HEK293 (cell line): ENCODE measurements around the gene KCNJ9.

Experiments
- CTCF ChIA-PET: fragments of 350-600 bp; formaldehyde crosslinking; extraction: SDS; loops from one replicate; lab custom pipeline; 2021; ENCODE audit warnings: antibody characterized with exemption; lab: Yijun Ruan, JAX
- POLR2A ChIA-PET: fragments of 300-600 bp; formaldehyde crosslinking; extraction: SDS; loops from one replicate; lab custom pipeline; 2020; ENCODE audit warnings: antibody characterized with exemption, inconsistent platforms; lab: Yijun Ruan, JAX
- H3K27ac ChIP-seq: fragments of 200-500 bp; sonication (Bioruptor generic); 2 replicates; pipeline ENCODE4 v1.5.1; 2014; ENCODE audit warnings: low read depth, low read length, control low read depth, inconsistent platforms; ENCODE audit errors: extremely low read depth
- H3K36me3 ChIP-seq, 2 experiments: fragments of 200-500 bp in 1 of 2; sonication (Bioruptor generic) in 1 of 2; 1 replicate in 1 of 2; 2 replicates in 1 of 2; pipeline ENCODE4 v1.5.1; 2014 to 2017; ENCODE audit warnings: inconsistent platforms in 2 of 2, low read length in 2 of 2; ENCODE audit not compliant: control insufficient read depth in 2 of 2, insufficient read depth in 1 of 2
- H3K4me1 ChIP-seq: fragments of 200-500 bp; sonication (Bioruptor generic); 2 replicates; pipeline ENCODE4 v1.5.1; 2014; ENCODE audit warnings: mild to moderate bottlenecking, low read length, inconsistent platforms; ENCODE audit not compliant: control insufficient read depth, insufficient read depth
- H3K4me3 ChIP-seq: 2 replicates; pipeline ENCODE4 v1.5.1; 2011; ENCODE audit warnings: low read depth, mild to moderate bottlenecking, control low read depth, low read length, moderate library complexity
- H3K9me3 ChIP-seq: fragments of 200-500 bp; sonication (Bioruptor generic); 2 replicates; pipeline ENCODE4 v1.5.1; 2014; ENCODE audit warnings: low read depth, low read length, inconsistent platforms; ENCODE audit not compliant: control insufficient read depth, insufficient read depth
- HOXA7 ChIP-seq: sonication (generic); formaldehyde crosslinking; IDR thresholded peaks from 2 replicates; pipeline ENCODE4 v1.8.1; 2022; ENCODE audit warnings: missing genetic modification reagents, borderline replicate concordance
- HOXC10 ChIP-seq: sonication (generic); formaldehyde crosslinking; IDR thresholded peaks from 2 replicates; pipeline ENCODE4 v1.8.1; 2023; ENCODE audit warnings: mild to moderate bottlenecking, missing genetic modification reagents
- PRDM4 ChIP-seq: fragments of 450-650 bp; formaldehyde crosslinking; IDR thresholded peaks from 2 replicates; pipeline ENCODE4 v1.5.1; 2017; ENCODE audit warnings: missing biosample characterization, missing genetic modification characterization
- TCF7L2 ChIP-seq: IDR thresholded peaks from 2 replicates; pipeline ENCODE4 v1.6.1; 2011; ENCODE audit warnings: low read depth, mild to moderate bottlenecking, inconsistent platforms, low read length, moderate library complexity, borderline replicate concordance
- ZBTB26 ChIP-seq: fragments of 450-650 bp; formaldehyde crosslinking; optimal IDR thresholded peaks from 2 replicates; pipeline ENCODE3; 2016; ENCODE audit warnings: missing biosample characterization, mild to moderate bottlenecking, missing genetic modification characterization
- ZFP41 ChIP-seq: fragments of 450-650 bp; formaldehyde crosslinking; IDR thresholded peaks from 2 replicates; pipeline ENCODE4 v1.5.1; 2016; ENCODE audit warnings: missing biosample characterization, missing genetic modification characterization, borderline replicate concordance
- ZFP69B ChIP-seq: fragments of 450-650 bp; formaldehyde crosslinking; IDR thresholded peaks from 2 replicates; pipeline ENCODE4 v1.5.1; 2016; ENCODE audit warnings: missing biosample characterization, missing genetic modification characterization
- ZIC2 ChIP-seq: fragments of 450-650 bp; formaldehyde crosslinking; IDR thresholded peaks from 2 replicates; pipeline ENCODE4 v1.5.1; 2016; ENCODE audit warnings: missing biosample characterization, missing genetic modification characterization
- ZNF132 ChIP-seq: fragments of 450-650 bp; formaldehyde crosslinking; IDR thresholded peaks from 2 replicates; pipeline ENCODE4 v1.5.1; 2017; ENCODE audit warnings: missing biosample characterization, missing genetic modification characterization, borderline replicate concordance
- ZNF16 ChIP-seq: fragments of 450-650 bp; formaldehyde crosslinking; IDR thresholded peaks from 2 replicates; pipeline ENCODE4 v1.5.1; 2016; ENCODE audit warnings: low read depth, missing biosample characterization, missing genetic modification characterization
- ZNF239 ChIP-seq: fragments of 450-650 bp; formaldehyde crosslinking; IDR thresholded peaks from 2 replicates; pipeline ENCODE4 v1.5.1; 2016; ENCODE audit warnings: missing biosample characterization, missing genetic modification characterization
- ZNF280C ChIP-seq: fragments of 450-650 bp; formaldehyde crosslinking; IDR thresholded peaks from 2 replicates; pipeline ENCODE4 v1.5.1; 2016; ENCODE audit warnings: missing biosample characterization, missing genetic modification characterization
- ZNF426 ChIP-seq: fragments of 450-650 bp; formaldehyde crosslinking; IDR thresholded peaks from 2 replicates; pipeline ENCODE4 v1.5.1; 2017; ENCODE audit warnings: missing biosample characterization, missing genetic modification characterization, mild to moderate bottlenecking, inconsistent platforms, moderate library complexity
- ZNF433 ChIP-seq: fragments of 450-650 bp; formaldehyde crosslinking; IDR thresholded peaks from 2 replicates; pipeline ENCODE4 v1.5.1; 2016; ENCODE audit warnings: missing biosample characterization, missing genetic modification characterization, low read depth
- ZNF48 ChIP-seq: fragments of 450-650 bp; formaldehyde crosslinking; IDR thresholded peaks from 2 replicates; pipeline ENCODE4 v1.5.1; 2016; ENCODE audit warnings: missing biosample characterization, missing genetic modification characterization
- ZNF530 ChIP-seq: fragments of 450-650 bp; formaldehyde crosslinking; IDR thresholded peaks from 2 replicates; pipeline ENCODE4 v1.5.1; 2016; ENCODE audit warnings: low read depth, missing biosample characterization, missing genetic modification characterization
- ZNF548 ChIP-seq: fragments of 450-650 bp; formaldehyde crosslinking; IDR thresholded peaks from 2 replicates; pipeline ENCODE4 v1.5.1; 2016; ENCODE audit warnings: missing biosample characterization, missing genetic modification characterization
- ZNF610 ChIP-seq: fragments of 450-650 bp; formaldehyde crosslinking; IDR thresholded peaks from 2 replicates; pipeline ENCODE4 v1.5.1; 2016; ENCODE audit warnings: missing biosample characterization, missing genetic modification characterization, borderline replicate concordance
- ZNF670 ChIP-seq: fragments of 450-650 bp; formaldehyde crosslinking; IDR thresholded peaks from 2 replicates; pipeline ENCODE4 v1.5.1; 2016; ENCODE audit warnings: missing biosample characterization, missing genetic modification characterization, low read depth
- ZNF777 ChIP-seq: fragments of 450-650 bp; formaldehyde crosslinking; IDR thresholded peaks from 2 replicates; pipeline ENCODE4 v1.5.1; 2017; ENCODE audit warnings: missing biosample characterization, missing genetic modification characterization, borderline replicate concordance
- TF ChIP-seq, protein P1 (sequence below): fragments of 450-650 bp; formaldehyde crosslinking; IDR thresholded peaks from 2 replicates; pipeline ENCODE4 v1.5.1; 2016; ENCODE audit warnings: missing biosample characterization, missing genetic modification characterization

The KCNJ9 gene

GRCh38 chr1:160061369-160062229, 19.7 kb upstream of the KCNJ9 start:
- H3K36me3 ChIP-seq = no peaks in the 10 kb centered on the region
- no peak overlapping the region for H3K4me3 ChIP-seq
- no peak overlapping the region for H3K27ac ChIP-seq
- no peaks in the 10 kb centered on the region for H3K4me1 ChIP-seq
- ChIA-PET POLR2A (no interaction called here), CTCF (interaction anchor here (0.7 to 25.0 kb wide), 6 partner anchors 15 to 59 kb away, joined by 4 to 541 read pairs (median 14); partner anchors contain the start of gene KCNJ9)
- TF ChIP-seq HOXC10 (CRISPR knock-in tag) = no peak
- no peak for TF ChIP-seq ZNF610
- no peak for TF ChIP-seq PRDM4 (tag by site-specific recombination)
- TF ChIP-seq ZNF280C = no peak
- no peak for TF ChIP-seq ZNF48
- H3K9me3 ChIP-seq = no peaks in the 10 kb centered on the region

DNA sequence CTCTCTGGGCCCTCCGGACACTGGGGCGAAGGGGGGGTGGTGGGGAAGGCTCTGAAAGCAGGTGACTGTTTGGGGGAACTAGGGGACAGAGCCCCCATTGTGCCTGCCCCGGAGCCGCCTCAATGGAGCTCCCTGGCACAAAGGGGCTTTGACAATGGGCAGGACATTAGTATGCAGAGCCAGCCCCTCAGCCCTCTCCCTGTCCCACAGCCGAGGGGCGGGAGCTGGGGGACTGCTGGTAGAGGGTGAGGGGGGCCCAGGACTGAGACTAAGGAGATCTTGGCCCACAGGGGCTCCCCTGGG, 19.2 kb upstream of the KCNJ9 start:
- H3K36me3 ChIP-seq = no peaks in the 10 kb centered on the region
- H3K9me3 ChIP-seq = no peaks in the 10 kb centered on the region
- CTCF ChIA-PET = interaction anchor here (2.3 to 3.8 kb wide), 3 partner anchors 16 to 24 kb away, joined by 11 to 16 read pairs (median 15); no protein-coding TSS in a partner anchor
- POLR2A ChIA-PET = no interaction called here
- H3K27ac ChIP-seq = no peak overlapping the region
- no peak overlapping the region for H3K4me3 ChIP-seq
- no peaks in the 10 kb centered on the region for H3K4me1 ChIP-seq
- no peak for TF ChIP-seq TCF7L2
- TF ChIP-seq ZNF280C = no peak
- TF ChIP-seq ZBTB26 (tag by site-specific recombination) = no peak
- no peak for TF ChIP-seq ZNF48
- TF ChIP-seq ZNF548 (tag by site-specific recombination) = no peak
- TF ChIP-seq, protein P1, sequence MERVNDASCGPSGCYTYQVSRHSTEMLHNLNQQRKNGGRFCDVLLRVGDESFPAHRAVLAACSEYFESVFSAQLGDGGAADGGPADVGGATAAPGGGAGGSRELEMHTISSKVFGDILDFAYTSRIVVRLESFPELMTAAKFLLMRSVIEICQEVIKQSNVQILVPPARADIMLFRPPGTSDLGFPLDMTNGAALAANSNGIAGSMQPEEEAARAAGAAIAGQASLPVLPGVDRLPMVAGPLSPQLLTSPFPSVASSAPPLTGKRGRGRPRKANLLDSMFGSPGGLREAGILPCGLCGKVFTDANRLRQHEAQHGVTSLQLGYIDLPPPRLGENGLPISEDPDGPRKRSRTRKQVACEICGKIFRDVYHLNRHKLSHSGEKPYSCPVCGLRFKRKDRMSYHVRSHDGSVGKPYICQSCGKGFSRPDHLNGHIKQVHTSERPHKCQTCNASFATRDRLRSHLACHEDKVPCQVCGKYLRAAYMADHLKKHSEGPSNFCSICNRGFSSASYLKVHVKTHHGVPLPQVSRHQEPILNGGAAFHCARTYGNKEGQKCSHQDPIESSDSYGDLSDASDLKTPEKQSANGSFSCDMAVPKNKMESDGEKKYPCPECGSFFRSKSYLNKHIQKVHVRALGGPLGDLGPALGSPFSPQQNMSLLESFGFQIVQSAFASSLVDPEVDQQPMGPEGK = no peak
- no peak for TF ChIP-seq ZNF16 (tag by site-specific recombination)
- no peak for TF ChIP-seq HOXA7 (CRISPR knock-in tag)
- no peak for TF ChIP-seq ZFP69B (tag by site-specific recombination)
- no peak for TF ChIP-seq ZFP41 (tag by site-specific recombination)
- no peak for TF ChIP-seq ZNF670
- no peak for TF ChIP-seq ZNF132 (tag by site-specific recombination)
- TF ChIP-seq ZNF426 (tag by site-specific recombination) = no peak
- TF ChIP-seq ZNF777 (tag by site-specific recombination) = no peak
- TF ChIP-seq ZNF530 (tag by site-specific recombination) = no peak
- no peak for TF ChIP-seq ZNF433 (tag by site-specific recombination)
- no peak for TF ChIP-seq ZIC2 (tag by site-specific recombination)
- TF ChIP-seq ZNF239 (tag by site-specific recombination) = no peak
